Measurements from ENCODE around the gene GFOD1.

The GFOD1 gene

GRCh38 chr6:13423252-13423651, 64.1 kb downstream of the GFOD1 start:
- DNase-seq (ENCODE audit: low spot score): no peak

GRCh38 chr6:13422681-13423221, 64.6 kb downstream of the GFOD1 start:
- DNase-seq (ENCODE audit: low spot score): no peak

DNA sequence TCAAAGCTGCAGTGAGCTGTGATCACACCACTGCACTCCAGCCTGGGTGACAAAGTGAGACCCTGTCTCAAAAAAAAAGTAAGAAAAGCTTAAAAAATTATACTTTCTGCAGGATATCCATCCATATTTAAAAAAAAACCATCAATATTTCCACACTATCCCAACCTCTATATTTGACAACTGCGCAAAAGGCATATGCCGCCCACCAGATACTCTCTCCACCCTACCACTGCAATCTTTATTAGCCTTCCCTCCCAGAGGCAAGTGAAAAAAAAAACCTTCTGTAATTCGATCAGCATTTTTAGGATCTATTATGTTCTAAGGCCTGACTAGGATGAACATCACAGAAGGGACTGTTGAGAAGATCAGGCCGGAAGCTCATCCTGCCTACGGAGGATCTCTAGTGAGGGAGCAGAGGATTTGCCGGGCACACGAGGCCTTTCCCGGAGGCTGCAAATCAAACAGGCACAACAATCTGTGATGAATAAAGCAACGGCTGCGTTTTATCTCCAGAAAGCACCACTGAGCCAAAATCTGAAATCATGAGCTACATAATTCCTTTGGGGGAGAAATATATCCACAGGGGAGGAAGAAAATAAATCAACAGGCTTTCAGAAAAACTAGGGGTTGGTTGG, 65.9 kb downstream of the GFOD1 start:
- DNase-seq (ENCODE audit: low spot score): no peak

DNA sequence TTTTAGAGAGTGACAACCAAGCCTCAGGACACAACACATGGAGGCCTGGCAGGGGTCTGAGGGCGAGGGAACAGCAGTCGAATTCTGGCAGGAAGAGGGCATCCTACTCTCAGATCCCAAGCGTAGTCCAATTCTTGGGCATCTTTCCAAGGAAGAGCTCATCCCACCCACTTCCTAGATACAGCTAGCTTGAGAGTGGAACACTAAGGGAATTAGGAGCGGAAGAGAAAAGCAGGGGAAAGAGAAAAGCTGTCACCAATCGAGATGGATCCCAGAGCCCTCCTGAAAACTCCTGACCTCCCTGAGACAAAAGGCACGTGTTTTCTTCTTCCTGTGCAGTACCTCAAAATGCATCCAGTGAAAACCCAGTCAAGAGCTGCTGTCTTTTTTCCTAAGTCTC, 67.1 kb downstream of the GFOD1 start:
- no peak for DNase-seq (ENCODE audit: low spot score)

- DNase-seq (ENCODE audit: low spot score): no peak
Observed at GRCh38 chr6:13419422-13420195, 67.8 kb downstream of the GFOD1 start.

DNA sequence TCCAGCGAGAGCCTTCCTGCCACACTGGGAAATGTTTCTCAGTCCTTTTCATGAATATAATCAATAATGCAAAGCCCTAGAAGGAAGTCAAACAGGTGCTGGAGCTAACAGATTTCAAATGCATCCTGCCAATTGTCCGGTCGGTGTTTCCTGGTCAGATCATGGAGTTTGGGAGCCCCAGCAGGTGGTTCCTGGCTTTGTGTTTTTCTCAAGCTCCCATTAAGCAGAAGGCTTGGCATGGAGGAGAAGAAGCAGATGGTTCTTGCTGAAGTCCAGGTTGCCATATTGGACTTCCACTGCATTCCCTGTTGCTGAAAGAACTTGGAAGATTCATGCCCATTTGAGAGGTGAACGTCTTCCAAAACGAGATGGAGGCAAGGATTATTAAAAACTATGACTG, 68.6 kb downstream of the GFOD1 start:
- DNase-seq (ENCODE audit: low spot score): no peak

DNA sequence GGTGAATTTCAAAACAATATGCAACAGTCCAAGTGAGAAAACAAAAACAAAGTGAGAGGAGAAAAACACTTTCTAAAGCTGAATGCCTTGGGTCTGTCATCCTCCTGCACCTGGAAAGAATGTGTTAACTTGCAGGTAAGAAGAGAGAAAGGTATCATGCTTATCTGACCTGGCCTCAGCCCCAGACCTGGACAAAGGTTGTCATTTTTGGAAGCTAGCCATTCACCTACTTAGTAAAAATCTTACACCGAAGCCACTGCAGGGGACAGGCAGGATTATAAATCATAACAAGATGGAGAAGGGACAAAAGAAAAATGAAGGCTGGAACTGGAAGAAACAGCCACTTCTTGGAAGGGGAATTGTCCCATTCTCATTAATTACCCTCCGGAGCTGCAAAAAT, 69.4 kb downstream of the GFOD1 start:
- no peak for DNase-seq (ENCODE audit: low spot score)

DNA sequence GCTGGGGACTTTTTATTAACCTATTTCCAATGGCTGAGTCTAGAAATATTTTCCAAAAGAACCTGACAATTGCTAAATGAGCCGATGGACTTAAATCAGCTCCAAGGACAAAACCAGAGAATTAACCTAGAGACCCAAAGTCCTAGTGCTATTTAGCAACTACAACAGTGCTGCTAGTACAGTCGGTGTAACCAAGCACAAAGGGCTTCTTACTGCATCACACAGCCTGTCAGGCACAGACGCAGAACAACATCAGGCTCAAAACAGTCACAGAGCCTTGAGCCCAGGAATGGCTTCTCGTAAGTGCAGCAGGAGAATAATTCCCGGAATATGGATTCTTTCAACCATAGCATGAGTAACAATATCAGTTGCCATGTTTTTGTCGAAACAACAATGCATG, 70.0 kb downstream of the GFOD1 start:
- DNase-seq (ENCODE audit: low spot score): no peak

DNA sequence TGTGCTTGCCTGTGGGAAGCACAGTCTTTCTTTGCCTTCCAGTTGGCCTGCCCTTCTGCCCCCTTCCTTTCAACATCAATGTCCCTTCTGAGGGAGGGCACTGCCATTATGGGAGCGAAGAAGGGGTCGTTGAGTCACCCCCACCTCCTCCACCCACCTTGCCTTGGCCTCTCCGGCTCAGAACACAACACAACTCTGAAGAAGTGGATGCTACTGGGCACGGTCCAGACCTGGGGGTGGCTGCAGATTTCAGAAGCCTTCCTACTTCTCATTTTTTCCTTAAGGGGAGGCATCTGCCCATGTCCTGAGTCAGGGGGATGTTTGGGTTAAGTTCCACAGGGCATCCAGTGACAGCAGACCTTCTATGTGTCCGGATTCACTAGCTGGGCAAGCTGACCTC, 72.1 kb downstream of the GFOD1 start:
- no peak for DNase-seq (ENCODE audit: low spot score)

DNA sequence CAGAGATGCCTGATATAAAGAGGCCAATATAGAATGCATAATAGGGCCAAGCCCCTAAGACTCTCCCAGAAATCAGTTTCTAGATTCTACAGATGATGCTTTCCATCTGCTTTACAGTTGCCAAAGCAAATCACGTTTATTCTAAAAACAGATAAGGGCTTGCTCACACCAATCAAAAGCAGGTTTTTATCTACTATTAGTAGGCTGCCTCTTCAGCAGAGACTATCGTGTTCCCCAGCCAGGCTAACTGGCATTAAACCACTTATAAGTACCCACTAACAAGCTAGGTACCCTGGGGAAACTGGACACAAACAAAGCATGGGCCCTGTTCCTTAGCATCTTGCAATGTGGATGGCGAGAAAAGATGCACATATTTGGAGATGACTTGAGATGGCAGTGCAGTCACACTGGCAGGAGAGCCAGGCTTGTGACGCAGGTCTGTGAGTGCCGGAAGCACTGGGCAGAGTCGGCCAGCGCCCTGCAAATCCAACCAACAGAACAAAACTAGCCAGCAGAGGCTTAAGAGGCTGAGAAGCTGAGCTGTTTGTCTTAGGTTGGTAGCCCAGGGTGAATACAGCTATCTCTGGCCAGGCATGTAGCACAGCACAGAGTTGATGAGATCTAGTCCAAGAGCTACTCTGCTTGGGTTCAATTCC, 73.4 kb downstream of the GFOD1 start:
- DNase-seq (ENCODE audit: low spot score): no peak

DNA sequence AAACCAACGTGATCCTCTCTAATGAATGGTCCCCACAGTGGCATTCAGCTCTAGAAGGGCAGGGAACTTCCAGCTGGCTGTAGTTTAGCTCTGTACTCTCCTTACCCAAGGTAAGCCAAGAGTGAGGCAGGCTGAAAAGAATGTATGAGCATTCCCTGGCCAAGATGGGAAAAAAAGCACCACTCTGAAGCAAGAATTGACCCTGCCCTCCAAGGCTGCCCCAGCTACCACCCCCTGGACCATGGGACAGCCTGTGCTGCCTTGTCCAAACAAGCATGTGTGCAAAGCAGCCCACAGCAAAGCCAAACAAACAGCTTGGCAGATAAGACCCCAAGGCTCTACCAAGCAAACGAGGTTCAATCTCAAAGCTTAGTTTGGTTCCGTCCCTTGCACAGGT, 73.9 kb downstream of the GFOD1 start:
- no peak for DNase-seq (ENCODE audit: low spot score)

DNA sequence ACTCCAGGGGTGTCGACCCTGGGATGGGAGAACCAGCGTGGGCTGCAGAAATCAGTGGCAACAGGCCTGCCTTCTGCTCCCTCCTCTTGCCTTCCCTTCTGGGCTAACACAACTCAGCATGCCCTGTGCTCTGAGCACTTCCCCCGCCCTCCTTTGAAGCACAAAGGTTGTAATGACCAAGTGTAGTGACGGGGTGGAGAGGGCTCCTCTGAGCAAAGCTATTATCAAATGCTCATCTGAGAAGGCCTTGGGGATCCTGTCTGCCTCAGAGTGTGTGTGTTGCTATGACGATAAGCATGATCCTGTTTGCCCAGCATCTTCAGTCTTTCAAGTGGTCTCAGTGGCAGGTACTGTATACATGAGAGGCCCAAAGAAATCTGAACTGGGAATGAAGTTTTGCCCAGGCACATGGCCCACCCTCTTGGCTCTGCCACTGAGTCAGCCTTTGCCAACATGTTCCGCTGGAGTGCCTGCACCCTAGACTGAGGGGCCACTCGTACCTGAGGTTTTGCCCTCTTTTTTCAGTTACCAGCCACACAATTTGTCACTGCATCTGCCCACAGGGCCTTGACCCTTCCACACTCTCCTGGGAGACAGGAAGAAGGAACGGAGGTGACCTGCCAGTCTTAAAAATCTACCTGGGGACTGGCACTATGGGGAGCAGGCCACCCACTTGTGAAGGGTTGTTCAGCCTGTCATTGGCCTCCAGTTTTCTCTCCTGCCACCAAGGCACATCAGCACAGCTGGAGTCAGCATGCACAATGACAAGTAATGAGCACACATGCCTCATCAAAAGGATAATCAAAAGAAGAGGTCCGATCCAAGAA, 74.5 kb downstream of the GFOD1 start:
- no peak for DNase-seq (ENCODE audit: low spot score)

DNA sequence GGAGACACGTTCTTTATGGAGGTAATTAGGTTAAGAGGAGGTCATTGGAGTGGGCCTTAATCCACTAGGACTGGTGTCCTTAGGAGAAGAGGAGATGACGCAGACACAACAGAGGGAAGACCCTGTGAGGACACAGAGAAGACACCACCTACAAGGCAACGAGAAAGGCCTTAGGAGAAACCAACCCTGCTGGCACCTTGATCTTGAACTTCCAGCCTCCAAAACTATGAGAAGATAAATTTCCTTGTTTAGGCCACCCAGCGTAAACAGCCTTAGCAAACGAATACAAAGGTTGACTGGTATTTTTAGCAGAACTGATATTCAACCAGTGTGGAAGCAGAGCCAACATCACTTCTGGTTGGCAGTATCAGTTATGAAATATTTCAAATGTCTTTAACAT, 75.2 kb downstream of the GFOD1 start:
- no peak for DNase-seq (ENCODE audit: low spot score)

GRCh38 chr6:13411484-13411883, 75.9 kb downstream of the GFOD1 start:
- DNase-seq (ENCODE audit: low spot score): no peak

DNA sequence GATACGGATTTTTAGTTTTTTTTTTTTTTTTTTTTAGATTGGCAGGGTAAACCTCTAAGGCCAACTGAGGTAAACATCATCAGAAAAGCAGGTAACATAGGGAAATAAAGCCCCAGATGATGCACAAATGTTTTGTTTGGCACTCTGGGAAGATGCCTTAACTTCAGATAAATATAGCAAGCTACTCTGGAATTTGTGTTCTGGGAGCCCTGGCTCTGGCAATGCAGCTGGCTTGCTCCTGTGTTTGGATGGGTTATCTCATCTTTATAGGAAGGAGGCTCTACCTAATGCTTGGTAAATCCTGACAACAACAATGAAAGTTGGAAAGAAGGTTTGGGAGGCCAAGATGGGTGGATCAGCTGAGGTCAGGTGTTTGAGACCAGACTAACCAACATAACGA, 77.4 kb downstream of the GFOD1 start:
- no peak for DNase-seq (ENCODE audit: low spot score)

DNA sequence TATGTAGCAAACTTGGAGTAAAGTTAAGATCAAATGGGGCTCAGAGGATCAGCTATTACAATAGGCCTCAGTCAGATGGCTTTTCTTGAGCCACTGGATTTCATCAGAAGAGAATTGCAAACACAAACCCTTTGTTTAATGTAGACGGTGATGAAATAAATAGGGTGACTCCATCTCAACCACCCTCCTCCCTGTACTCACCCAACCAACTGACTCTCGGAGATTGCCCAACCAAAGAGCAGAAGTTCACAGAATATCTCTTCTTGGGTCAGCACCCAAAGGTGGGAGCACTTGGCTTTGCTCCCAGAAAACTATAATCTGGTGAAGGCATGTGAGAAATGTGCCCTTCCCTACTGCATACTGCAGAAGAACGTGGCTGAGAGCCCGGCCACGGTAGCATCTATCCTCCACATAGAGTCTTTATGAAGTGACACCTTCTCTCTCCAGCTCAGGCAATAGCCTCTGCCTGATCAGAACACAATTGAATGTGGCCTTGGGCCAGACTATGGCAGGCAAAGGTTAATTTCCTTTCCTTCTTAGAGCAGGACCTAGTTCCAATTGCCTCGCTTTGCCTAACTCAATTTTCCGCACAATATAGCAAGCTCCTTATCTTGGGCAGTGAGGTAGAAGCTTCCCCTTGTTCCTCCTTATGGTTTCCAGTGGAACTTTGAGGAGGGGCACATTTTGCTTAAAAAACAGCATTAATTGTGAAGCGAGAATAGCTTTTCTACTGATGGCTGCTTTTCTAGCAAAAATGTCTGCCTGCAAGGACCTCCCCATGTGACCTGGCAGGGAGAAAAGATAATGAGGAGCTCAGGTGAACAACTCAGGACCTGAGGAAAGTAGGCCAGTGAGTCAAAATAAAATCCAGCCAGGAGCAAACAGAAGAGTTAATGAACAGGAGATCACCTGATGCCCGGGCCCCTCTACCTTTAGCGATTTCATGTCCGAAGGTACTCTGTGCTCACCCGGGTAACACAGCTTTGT, 79.4 kb downstream of the GFOD1 start:
- peak; percentile 85 for DNase-seq (ENCODE audit: low spot score)

GRCh38 chr6:13407368-13407708, 80.1 kb downstream of the GFOD1 start:
- no peak for DNase-seq (ENCODE audit: low spot score)

DNA sequence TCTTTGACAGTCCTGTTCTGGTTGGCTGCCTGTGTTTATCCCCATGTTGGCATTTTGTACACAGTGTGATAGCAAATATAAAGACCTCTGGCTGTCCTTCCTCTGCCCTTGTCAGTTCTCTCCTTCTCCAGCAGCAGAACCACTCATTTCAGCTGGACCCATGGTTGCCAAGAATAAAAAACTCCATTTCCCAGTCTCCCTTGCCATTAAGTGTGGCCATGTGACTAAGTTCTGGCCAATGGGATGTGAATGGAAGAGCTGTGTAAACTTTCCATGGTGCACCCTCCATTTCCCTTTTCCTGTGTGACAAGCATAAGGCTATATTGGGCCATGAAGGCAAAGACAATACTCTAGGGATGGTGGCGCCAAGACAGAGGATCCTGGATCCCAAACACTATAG, 80.6 kb downstream of the GFOD1 start:
- no peak for DNase-seq (ENCODE audit: low spot score)

- no peak for DNase-seq (ENCODE audit: low spot score)
Observed at GRCh38 chr6:13405961-13406477, 81.4 kb downstream of the GFOD1 start.

GRCh38 chr6:13404892-13405254, 82.5 kb downstream of the GFOD1 start:
- DNase-seq (ENCODE audit: low spot score): no peak
